Neural cell (in vitro differentiated cells): ENCODE results near the gene OTP.

Experiments
- CTCF ChIP-seq: fragments of 450-650 bp; IDR thresholded peaks from 2 replicates; pipeline ENCODE4 v1.5.1; 2014; ENCODE audit warnings: antibody characterized with exemption, mild to moderate bottlenecking, moderate library complexity; ENCODE audit not compliant: poor library complexity, severe bottlenecking
- EZH2 ChIP-seq: fragments of 200-600, 300-800 bp; shearing (Covaris generic), sonication (generic); IDR thresholded peaks from 2 replicates; pipeline ENCODE4 v1.6.1; 2014; ENCODE audit warnings: antibody characterized with exemption, low read length, borderline replicate concordance, mild to moderate bottlenecking; ENCODE audit not compliant: insufficient read depth, poor library complexity, severe bottlenecking
- POLR2AphosphoS5 ChIP-seq: IDR thresholded peaks from 2 replicates; pipeline ENCODE4 v1.6.1; 2012
- RAD21 ChIP-seq: fragments of 450-650 bp; conservative IDR thresholded peaks from 2 replicates; pipeline ENCODE4 v1.6.1; 2014; ENCODE audit warnings: antibody characterized with exemption, mild to moderate bottlenecking, moderate library complexity
- SMC3 ChIP-seq: fragments of 450-650 bp; conservative IDR thresholded peaks from 2 replicates; pipeline ENCODE4 v1.6.1; 2014; ENCODE audit warnings: antibody characterized with exemption, mild to moderate bottlenecking, moderate library complexity; ENCODE audit not compliant: poor library complexity
- TF ChIP-seq, protein P1 (sequence below): IDR thresholded peaks from 2 replicates; pipeline ENCODE4 v1.6.1; 2012; ENCODE audit warnings: borderline replicate concordance

DNA sequence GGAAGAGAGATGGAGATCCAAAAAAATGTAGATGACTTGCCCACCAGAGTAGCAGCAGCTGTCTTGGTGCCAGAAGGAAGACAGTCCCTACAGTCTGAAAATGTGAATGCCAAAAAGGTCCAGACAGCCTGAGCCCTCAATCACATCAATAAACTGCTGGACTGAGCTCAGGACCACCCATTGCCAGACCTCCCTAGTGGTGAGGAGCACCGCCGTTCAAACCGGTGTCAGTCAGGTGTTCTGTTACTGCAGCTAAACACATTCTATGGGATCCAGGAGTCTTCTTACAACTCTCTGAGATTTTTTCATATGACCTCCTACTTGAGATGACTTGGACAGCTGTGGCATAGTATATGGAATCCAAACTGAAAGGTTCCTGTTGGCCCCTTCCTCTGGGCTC lies 32.0 kb upstream of the OTP start:
- TF ChIP-seq CTCF: no peak
- TF ChIP-seq POLR2AphosphoS5: no peak
- TF ChIP-seq, protein P1, sequence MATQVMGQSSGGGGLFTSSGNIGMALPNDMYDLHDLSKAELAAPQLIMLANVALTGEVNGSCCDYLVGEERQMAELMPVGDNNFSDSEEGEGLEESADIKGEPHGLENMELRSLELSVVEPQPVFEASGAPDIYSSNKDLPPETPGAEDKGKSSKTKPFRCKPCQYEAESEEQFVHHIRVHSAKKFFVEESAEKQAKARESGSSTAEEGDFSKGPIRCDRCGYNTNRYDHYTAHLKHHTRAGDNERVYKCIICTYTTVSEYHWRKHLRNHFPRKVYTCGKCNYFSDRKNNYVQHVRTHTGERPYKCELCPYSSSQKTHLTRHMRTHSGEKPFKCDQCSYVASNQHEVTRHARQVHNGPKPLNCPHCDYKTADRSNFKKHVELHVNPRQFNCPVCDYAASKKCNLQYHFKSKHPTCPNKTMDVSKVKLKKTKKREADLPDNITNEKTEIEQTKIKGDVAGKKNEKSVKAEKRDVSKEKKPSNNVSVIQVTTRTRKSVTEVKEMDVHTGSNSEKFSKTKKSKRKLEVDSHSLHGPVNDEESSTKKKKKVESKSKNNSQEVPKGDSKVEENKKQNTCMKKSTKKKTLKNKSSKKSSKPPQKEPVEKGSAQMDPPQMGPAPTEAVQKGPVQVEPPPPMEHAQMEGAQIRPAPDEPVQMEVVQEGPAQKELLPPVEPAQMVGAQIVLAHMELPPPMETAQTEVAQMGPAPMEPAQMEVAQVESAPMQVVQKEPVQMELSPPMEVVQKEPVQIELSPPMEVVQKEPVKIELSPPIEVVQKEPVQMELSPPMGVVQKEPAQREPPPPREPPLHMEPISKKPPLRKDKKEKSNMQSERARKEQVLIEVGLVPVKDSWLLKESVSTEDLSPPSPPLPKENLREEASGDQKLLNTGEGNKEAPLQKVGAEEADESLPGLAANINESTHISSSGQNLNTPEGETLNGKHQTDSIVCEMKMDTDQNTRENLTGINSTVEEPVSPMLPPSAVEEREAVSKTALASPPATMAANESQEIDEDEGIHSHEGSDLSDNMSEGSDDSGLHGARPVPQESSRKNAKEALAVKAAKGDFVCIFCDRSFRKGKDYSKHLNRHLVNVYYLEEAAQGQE: no peak
- TF ChIP-seq EZH2: no peak
- no peak for TF ChIP-seq RAD21
- TF ChIP-seq SMC3: no peak
